ENCODE results near the gene FZD7.

The FZD7 gene

GRCh38 chr2:202065876-202066275 is 32.2 kb downstream of the FZD7 start:
- FAIRE-seq, result no peak
- no peak for DNase-seq (ENCODE audit: low spot score)

DNA sequence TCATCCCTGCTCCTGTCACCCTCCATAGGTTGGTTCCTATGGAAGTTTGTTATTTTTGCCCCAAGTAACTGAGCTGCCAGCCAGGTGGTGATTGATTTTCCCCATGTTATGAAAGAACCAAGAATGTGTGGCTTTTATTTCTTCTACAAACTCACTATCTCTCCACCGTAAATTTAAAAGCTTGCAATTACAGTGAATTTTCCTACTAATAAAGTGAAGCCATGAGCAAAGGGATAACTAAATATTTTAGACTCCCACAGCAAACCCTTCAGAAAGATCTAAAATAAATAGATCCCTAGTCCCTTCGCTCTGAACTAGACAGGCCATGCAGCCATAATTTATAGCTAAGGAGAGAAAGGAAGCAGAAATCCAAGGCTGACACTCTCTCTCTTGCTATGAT is 33.2 kb downstream of the FZD7 start:
- FAIRE-seq, result no peak
- no peak for DNase-seq (ENCODE audit: low spot score)

DNA sequence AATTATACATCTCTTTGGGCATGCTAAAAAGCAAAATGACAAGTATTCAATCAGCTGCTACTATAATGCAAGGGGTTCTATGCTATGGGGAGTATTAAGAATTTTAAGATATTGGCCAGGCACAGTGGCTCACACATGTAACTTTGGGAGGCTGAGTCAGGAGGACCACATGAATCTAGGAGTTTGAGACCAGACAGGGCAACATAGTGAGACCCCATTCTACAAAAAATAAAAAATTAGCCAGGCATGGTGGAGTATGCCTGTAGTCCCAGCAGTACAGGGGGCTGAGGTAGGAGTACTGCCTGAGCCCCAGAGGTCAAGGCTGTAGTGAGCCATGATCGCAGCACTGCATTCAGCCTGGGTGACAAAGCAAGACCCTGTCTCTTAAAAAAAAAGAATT is 33.9 kb downstream of the FZD7 start:
- no peak for DNase-seq (ENCODE audit: low spot score)
- no peak for FAIRE-seq

GRCh38 chr2:202069170-202070067 is 35.8 kb downstream of the FZD7 start:
- no peak for DNase-seq (ENCODE audit: low spot score)

DNA sequence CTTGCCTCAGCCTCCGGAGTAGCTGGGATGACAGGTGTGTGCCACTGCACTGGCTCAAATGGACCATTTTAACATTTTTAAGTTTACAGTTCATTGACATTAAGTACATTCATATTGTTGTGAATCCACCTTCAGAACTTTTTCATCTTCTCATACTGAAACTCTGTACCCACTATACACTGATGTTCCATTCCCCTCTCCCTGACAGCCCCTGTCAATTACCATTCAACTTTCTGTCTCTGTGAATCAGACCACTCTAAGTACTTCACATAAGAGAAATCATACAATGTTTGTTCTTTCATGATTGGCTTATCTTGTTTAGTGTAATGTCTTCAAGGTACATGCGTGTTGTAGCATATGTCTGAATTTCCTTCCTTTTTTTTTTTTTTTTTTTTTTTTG is 37.5 kb downstream of the FZD7 start:
- no peak for FAIRE-seq
- DNase-seq (ENCODE audit: low spot score), result no peak

More at GRCh38 chr2:202069170-202070067, 35.8 kb downstream of the FZD7 start:
- no peak for FAIRE-seq

- DNase-seq (ENCODE audit: low spot score) (no peak), FAIRE-seq (no peak)
Measured at GRCh38 chr2:202072226-202072625, 38.6 kb downstream of the FZD7 start.

- FAIRE-seq (no peak), DNase-seq (ENCODE audit: low spot score) (no peak)
Measured at GRCh38 chr2:202072737-202073401, 39.2 kb downstream of the FZD7 start, which contains the start of gene KIAA2012. KIAA2012 (plus strand) TSS chr2:202073255; CDS start chr2:202073628, 373 bp downstream.

DNA sequence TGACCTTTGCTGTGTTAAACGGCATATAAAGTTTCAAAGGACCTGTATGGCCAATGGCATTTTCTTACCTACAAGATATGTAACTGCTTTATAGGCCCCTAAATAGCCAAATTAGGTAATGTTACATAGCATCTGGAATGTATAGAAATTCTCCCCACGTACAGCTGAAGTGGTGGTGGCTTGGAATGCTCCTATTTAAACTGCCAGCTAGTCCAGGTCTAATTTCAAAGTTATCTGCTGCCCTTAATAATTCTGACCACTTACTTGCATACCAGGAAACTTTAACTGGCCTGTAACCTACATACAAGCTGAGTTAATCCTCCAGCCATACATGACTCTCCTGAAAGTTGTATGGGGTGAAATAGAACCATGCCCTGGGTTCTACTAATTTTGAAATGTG is 40.7 kb downstream of the FZD7 start:
- no peak for FAIRE-seq
- DNase-seq (ENCODE audit: low spot score), result no peak

DNA sequence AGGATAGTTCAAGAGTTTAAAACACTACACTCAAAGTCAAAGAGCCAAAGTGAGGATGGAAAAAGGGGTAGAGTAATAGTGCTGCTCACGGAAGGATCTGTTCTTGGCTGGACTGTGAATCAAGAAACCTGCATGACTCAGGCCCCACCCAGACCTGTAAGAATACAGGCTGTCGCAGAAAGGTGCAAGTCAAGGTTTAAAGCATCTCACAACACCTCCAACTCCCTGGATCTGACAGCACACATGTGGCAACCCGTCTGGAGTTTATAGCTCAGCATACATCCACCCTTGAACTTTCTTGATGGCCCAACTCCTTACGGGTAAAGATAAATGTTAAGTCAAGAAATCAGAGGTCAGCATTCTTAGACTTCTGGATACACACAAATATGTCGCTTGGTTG is 45.7 kb downstream of the FZD7 start:
- no peak for DNase-seq (ENCODE audit: low spot score)
- no peak for FAIRE-seq

DNA sequence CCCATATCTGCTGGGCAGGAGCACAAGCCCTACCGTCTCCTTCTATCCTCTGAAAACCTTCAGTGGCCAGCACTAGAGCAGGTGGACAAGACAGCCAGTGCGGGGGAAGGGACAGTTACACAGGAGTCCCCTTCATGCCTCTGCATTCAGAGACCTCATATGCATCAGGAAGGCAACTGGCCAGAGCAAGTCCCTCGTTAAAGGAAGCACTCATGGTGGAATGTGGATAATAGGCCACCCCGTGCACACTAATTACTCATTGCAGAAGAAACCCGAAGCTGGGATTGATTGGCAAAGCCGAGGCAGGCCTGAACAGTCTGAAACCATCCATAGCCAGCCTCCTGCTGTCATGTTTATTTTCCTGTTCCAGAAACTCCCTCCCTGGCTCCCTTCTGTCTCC is 50.6 kb downstream of the FZD7 start:
- DNase-seq (ENCODE audit: low spot score) (no peak), FAIRE-seq (no peak)
